Mesothelial cell of epicardium (in vitro differentiated cells): ENCODE data around the gene PEX26. TPM values are rescaled to one million over a fixed set of nuclear protein-coding genes. Genes with fewer than 3 reads are reported as not detected.

Experiments
- DNase-seq, 2 experiments: peaks; one replicate each; pipeline ENCODE4 v3.0.0; 2021; ENCODE audit warnings: low spot score in 2 of 2; ENCODE audit not compliant: unreplicated experiment in 2 of 2
- H3K27ac Mint-ChIP-seq: 2 replicates; pipeline ENCODE4 v1.8.0; 2021; ENCODE audit warnings: mixed read lengths
- H3K27me3 Mint-ChIP-seq: 2 replicates; pipeline ENCODE4 v1.8.0; 2021; ENCODE audit warnings: low read depth, mixed read lengths
- H3K36me3 Mint-ChIP-seq: 2 replicates; pipeline ENCODE4 v1.8.0; 2021; ENCODE audit warnings: mixed read lengths
- H3K4me1 Mint-ChIP-seq: 2 replicates; pipeline ENCODE4 v1.8.0; 2021; ENCODE audit warnings: mixed read lengths
- H3K4me3 Mint-ChIP-seq: 2 replicates; pipeline ENCODE4 v1.8.0; 2021; ENCODE audit warnings: mild to moderate bottlenecking, moderate library complexity, mixed read lengths
- H3K9me3 Mint-ChIP-seq: 2 replicates; pipeline ENCODE4 v1.8.0; 2021; ENCODE audit warnings: mixed read lengths
- CTCF ChIP-seq: fragments of 200-600 bp; sonication (generic); IDR thresholded peaks from one replicate; pipeline ENCODE4 v1.5.0; 2021; ENCODE audit warnings: antibody characterized with exemption; ENCODE audit not compliant: unreplicated experiment
- total RNA-seq: library from RNA; stranded (reverse); gene quantifications from 3 replicates; pipeline ENCODE4 v1.2.1, GENCODE V29; 2021

The PEX26 gene
- total RNA-seq, 1 donor from 2014 or later, result 38.3 TPM

GRCh38 chr22:18085188-18085587, 7.4 kb downstream of the PEX26 start:
- Mint-ChIP-seq H3K4me3 (no peak overlapping the region), H3K9me3 (peaks cover 4% of the 10 kb centered on the region), H3K27ac (no peak overlapping the region), H3K27me3 (no peaks in the 10 kb centered on the region), H3K36me3 (peaks cover 39% of the 10 kb centered on the region), H3K4me1 (no peaks in the 10 kb centered on the region)
- DNase-seq, result no peak
- no peak for TF ChIP-seq CTCF

GRCh38 chr22:18087350-18087855, 9.6 kb downstream of the PEX26 start:
- peaks cover 29% of the 10 kb centered on the region for H3K36me3 Mint-ChIP-seq
- no peak overlapping the region for H3K27ac Mint-ChIP-seq
- no peak for TF ChIP-seq CTCF
- DNase-seq, result no peak
- no peaks in the 10 kb centered on the region for H3K4me1 Mint-ChIP-seq
- no peaks in the 10 kb centered on the region for H3K9me3 Mint-ChIP-seq
- H3K4me3 Mint-ChIP-seq, result no peak overlapping the region
- no peaks in the 10 kb centered on the region for H3K27me3 Mint-ChIP-seq

- Mint-ChIP-seq H3K9me3 (no peaks in the 10 kb centered on the region), H3K36me3 (peaks cover 30% of the 10 kb centered on the region), H3K27ac (no peak overlapping the region), H3K4me3 (no peak overlapping the region), H3K4me1 (no peaks in the 10 kb centered on the region), H3K27me3 (no peaks in the 10 kb centered on the region)
- TF ChIP-seq CTCF, result no peak
- DNase-seq, result no peak
Observed at GRCh38 chr22:18088825-18089568, 11.2 kb downstream of the PEX26 start.

GRCh38 chr22:18090286-18090685, 12.5 kb downstream of the PEX26 start:
- no peaks in the 10 kb centered on the region for H3K4me1 Mint-ChIP-seq
- H3K36me3 Mint-ChIP-seq, result peaks cover 30% of the 10 kb centered on the region
- DNase-seq, result no peak
- H3K27ac Mint-ChIP-seq, result no peak overlapping the region
- no peak for TF ChIP-seq CTCF
- no peak overlapping the region for H3K4me3 Mint-ChIP-seq
- H3K9me3 Mint-ChIP-seq, result no peaks in the 10 kb centered on the region
- no peaks in the 10 kb centered on the region for H3K27me3 Mint-ChIP-seq

- no peak for DNase-seq
- H3K27ac Mint-ChIP-seq, result no peak overlapping the region
- no peaks in the 10 kb centered on the region for H3K4me1 Mint-ChIP-seq
- TF ChIP-seq CTCF, result no peak
- peaks cover 27% of the 10 kb centered on the region for H3K36me3 Mint-ChIP-seq
- no peaks in the 10 kb centered on the region for H3K27me3 Mint-ChIP-seq
- H3K4me3 Mint-ChIP-seq, result no peak overlapping the region
- H3K9me3 Mint-ChIP-seq, result no peaks in the 10 kb centered on the region
Observed at GRCh38 chr22:18091478-18091877, 13.7 kb downstream of the PEX26 start.
